ENCODE measurements around the gene ABCC6.
"Not testable (repeated sequence)": the region's sequence is repeated elsewhere in the genome, so short reads cannot be mapped to it uniquely, and the experiment has no call there.

DNA sequence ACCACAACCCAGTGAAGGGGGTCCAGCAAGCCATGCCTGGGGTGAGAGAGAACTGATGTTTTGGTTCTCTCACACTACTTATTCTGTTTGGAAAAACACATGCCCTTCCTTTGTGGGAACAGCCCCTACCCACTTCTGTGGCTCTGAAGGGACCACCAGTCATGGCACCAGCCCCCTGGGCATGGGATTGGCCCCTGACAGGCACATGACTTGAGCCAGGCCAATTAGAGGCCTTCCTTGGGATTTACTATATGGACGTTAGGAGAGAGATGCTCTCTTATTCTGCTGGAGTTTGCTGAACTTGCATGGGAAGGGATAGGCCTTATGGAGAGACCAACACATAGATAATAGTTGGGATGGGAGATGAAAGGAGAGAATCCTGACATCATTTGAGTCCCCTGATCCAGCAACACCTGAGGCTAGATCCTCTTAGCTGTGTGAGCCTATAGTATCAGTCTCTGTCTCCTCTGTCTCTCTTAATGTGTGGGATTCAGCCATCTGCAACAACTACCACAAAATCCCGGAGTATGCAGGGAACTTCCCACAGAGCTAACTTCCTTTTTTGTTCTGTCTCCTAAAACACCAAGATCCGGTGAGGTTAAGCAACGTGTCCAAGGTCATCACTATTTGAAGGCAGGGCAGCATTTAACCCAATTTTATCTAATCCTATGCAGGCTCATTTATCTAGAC lies 16.1 kb downstream of the ABCC6 start:
- TF ChIP-seq, protein P1, sequence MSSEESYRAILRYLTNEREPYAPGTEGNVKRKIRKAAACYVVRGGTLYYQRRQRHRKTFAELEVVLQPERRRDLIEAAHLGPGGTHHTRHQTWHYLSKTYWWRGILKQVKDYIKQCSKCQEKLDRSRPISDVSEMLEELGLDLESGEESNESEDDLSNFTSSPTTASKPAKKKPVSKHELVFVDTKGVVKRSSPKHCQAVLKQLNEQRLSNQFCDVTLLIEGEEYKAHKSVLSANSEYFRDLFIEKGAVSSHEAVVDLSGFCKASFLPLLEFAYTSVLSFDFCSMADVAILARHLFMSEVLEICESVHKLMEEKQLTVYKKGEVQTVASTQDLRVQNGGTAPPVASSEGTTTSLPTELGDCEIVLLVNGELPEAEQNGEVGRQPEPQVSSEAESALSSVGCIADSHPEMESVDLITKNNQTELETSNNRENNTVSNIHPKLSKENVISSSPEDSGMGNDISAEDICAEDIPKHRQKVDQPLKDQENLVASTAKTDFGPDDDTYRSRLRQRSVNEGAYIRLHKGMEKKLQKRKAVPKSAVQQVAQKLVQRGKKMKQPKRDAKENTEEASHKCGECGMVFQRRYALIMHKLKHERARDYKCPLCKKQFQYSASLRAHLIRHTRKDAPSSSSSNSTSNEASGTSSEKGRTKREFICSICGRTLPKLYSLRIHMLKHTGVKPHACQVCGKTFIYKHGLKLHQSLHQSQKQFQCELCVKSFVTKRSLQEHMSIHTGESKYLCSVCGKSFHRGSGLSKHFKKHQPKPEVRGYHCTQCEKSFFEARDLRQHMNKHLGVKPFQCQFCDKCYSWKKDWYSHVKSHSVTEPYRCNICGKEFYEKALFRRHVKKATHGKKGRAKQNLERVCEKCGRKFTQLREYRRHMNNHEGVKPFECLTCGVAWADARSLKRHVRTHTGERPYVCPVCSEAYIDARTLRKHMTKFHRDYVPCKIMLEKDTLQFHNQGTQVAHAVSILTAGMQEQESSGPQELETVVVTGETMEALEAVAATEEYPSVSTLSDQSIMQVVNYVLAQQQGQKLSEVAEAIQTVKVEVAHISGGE (tag by site-specific recombination; conservative IDR thresholded peaks at IDR 0.05; ENCODE audit: low read depth) = not testable (repeated sequence)
- TF ChIP-seq, protein P2, sequence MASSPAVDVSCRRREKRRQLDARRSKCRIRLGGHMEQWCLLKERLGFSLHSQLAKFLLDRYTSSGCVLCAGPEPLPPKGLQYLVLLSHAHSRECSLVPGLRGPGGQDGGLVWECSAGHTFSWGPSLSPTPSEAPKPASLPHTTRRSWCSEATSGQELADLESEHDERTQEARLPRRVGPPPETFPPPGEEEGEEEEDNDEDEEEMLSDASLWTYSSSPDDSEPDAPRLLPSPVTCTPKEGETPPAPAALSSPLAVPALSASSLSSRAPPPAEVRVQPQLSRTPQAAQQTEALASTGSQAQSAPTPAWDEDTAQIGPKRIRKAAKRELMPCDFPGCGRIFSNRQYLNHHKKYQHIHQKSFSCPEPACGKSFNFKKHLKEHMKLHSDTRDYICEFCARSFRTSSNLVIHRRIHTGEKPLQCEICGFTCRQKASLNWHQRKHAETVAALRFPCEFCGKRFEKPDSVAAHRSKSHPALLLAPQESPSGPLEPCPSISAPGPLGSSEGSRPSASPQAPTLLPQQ (tag by site-specific recombination; IDR thresholded peaks at IDR 0.05) = not testable (repeated sequence)
- not testable (repeated sequence) for TF ChIP-seq ZNF837 (tag by site-specific recombination; IDR thresholded peaks at IDR 0.05); SP7 (tag by site-specific recombination; IDR thresholded peaks at IDR 0.05); SALL2 (tag by site-specific recombination; IDR thresholded peaks at IDR 0.05; ENCODE audit: borderline replicate concordance); ZBTB21 (tag by site-specific recombination; IDR thresholded peaks at IDR 0.05); ZNF223 (tag by site-specific recombination; IDR thresholded peaks at IDR 0.05); GLIS1 (tag by site-specific recombination; IDR thresholded peaks at IDR 0.05); TCF7L2 (IDR thresholded peaks at IDR 0.05; ENCODE audit: borderline replicate concordance, low read depth, low read length); YY1 (tag by site-specific recombination; IDR thresholded peaks at IDR 0.05)
- TF ChIP-seq, protein P3, sequence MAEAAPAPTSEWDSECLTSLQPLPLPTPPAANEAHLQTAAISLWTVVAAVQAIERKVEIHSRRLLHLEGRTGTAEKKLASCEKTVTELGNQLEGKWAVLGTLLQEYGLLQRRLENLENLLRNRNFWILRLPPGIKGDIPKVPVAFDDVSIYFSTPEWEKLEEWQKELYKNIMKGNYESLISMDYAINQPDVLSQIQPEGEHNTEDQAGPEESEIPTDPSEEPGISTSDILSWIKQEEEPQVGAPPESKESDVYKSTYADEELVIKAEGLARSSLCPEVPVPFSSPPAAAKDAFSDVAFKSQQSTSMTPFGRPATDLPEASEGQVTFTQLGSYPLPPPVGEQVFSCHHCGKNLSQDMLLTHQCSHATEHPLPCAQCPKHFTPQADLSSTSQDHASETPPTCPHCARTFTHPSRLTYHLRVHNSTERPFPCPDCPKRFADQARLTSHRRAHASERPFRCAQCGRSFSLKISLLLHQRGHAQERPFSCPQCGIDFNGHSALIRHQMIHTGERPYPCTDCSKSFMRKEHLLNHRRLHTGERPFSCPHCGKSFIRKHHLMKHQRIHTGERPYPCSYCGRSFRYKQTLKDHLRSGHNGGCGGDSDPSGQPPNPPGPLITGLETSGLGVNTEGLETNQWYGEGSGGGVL (tag by site-specific recombination; IDR thresholded peaks at IDR 0.05) = not testable (repeated sequence)
- TF ChIP-seq, protein P4, sequence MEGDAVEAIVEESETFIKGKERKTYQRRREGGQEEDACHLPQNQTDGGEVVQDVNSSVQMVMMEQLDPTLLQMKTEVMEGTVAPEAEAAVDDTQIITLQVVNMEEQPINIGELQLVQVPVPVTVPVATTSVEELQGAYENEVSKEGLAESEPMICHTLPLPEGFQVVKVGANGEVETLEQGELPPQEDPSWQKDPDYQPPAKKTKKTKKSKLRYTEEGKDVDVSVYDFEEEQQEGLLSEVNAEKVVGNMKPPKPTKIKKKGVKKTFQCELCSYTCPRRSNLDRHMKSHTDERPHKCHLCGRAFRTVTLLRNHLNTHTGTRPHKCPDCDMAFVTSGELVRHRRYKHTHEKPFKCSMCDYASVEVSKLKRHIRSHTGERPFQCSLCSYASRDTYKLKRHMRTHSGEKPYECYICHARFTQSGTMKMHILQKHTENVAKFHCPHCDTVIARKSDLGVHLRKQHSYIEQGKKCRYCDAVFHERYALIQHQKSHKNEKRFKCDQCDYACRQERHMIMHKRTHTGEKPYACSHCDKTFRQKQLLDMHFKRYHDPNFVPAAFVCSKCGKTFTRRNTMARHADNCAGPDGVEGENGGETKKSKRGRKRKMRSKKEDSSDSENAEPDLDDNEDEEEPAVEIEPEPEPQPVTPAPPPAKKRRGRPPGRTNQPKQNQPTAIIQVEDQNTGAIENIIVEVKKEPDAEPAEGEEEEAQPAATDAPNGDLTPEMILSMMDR (tag by site-specific recombination; IDR thresholded peaks at IDR 0.05) = not testable (repeated sequence)
